Measurements from ENCODE around the gene LGALS9.
"Not testable (repeated sequence)": the region's sequence is repeated elsewhere in the genome, so short reads cannot be mapped to it uniquely, and the experiment has no call there.

Gene LGALS9

DNA sequence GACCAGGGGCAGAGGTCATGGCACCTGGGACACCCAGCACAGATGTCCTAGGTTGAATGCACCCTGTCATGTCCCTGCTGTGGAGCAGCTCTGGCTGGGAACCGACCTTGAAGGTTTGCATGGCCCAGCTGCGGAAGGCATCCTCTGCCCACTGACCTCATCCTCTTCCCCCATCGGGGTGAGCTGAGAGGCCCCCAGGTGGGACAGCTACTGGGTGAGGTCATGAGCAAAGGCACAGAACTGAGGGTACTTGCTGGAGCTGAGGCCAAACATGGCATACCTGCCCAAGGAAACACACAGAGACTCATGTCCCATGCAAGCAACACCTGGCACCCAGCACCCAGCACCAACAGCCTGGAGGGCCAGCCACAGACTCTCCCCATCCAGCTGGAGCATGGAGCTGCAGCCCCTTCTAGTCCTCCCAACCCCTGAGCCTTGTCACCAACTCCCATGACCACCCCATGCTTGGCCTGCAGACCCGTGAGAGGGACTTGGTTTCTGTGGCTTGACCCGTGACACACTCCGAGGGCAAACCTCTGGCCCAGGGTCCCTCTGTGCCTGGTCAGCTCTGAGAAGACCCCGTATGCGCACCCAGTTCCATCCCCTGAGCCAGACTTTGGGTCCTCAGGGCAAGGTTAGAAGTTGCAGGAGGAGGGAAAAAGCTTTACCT is 33.1 kb downstream of the LGALS9 start:
- FAIRE-seq (no peak), DNase-seq (ENCODE audit: insufficient read length, low spot score) (no peak)
- no peak for TF ChIP-seq POLR2A (IDR thresholded peaks at IDR 0.05; ENCODE audit: low read depth, low read length)

DNA sequence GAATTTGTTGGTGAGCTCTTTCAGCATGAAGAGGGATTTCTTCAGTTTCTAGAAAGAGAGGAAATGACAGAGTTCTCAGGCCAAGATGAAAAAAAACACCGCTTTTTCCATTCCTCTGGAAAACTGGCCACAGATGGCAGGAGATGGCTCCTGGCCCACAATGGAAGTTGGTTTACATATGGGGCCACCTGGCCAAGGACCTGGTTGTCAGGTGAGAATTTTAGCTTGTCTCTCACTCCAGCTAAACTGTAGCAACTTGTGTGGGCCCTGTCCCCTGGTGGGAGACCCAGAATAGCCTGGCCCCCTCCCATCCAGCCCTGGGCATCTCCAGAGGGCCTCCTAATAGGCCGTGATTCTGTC is 33.6 kb downstream of the LGALS9 start:
- no peak for FAIRE-seq
- no peak for DNase-seq (ENCODE audit: insufficient read length, low spot score)
- TF ChIP-seq POLR2A (IDR thresholded peaks at IDR 0.05; ENCODE audit: low read depth, low read length), result no peak

DNA sequence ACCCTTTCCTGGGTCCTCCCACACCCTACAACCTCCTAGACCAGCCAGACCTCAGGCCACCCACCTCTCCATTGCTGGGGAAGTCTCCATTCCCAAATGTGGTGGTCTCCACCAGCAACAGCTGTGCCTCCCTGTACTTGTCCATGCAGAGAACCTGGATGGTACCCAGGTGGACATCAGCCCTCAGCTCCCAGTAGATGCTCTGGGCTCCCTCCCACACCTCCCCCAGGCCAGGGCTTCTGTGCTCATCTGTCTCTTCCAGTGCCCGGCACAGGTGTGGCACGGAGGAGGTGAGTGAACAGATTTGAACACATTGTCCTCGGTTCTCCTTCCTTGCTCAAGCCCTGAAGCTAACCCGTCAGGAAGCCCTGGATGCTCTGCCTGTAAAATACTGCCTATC is 34.6 kb downstream of the LGALS9 start:
- TF ChIP-seq POLR2A (IDR thresholded peaks at IDR 0.05; ENCODE audit: low read depth, low read length), result no peak
- FAIRE-seq, result no peak
- no peak for DNase-seq (ENCODE audit: insufficient read length, low spot score)

DNA sequence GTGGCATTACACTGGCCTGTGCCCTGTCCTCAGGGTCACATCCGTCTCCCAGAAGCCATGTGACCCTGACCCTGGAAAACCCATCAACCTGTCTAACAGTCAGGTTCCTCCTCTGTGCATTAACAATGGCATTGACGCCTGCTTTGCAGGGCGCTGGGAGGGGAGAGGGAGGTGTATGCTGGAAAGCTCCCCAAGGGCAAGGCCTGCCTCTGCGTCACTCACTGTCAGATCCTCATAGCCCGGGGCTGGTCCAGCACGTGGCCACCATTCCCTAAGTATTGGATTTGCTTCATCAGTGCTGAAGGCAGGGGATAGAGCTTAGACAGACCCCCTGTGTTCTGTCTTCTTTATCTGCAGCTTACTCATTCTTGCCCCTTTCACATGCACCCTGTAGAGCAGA is 35.3 kb downstream of the LGALS9 start:
- not testable (repeated sequence) for FAIRE-seq; DNase-seq (ENCODE audit: insufficient read length, low spot score)

DNA sequence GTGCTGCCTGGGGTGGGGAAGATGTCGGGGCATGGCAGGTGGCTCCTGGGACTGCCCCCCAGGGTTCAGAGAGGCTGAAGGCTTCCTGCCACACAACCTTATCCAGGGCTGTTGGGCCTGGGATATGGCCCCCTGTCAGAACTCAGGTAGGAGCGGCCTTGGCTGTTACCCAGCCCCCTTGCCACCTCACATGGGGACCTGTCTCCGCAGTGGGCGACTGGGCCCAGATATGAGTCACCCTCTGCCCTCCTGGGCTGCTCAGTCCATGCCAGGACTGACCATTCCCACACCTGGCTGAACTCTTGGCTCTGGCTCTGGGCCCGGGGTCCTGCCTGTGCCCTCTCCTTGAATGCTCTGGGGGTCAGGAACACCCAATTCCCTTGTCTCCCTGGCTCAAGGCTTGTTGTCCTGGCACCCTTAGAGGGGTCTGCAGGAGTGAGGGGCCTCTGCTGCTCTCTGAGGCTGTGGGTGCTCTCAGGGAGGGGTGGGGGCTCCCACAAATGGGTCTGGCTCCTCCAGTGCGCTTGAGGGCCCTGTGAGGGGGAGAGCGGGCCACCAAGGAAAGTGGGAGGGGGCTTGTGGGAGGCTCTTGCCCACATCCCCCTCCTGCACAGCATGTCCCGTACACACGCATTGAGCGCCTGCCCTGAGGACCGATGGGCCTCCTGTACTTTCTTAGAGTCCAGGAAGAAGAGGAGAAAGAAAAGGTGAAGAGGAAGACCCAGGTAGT is 36.0 kb downstream of the LGALS9 start:
- FAIRE-seq (no peak), DNase-seq (ENCODE audit: insufficient read length, low spot score) (no peak)
- no peak for TF ChIP-seq POLR2A (IDR thresholded peaks at IDR 0.05; ENCODE audit: low read depth, low read length)

DNA sequence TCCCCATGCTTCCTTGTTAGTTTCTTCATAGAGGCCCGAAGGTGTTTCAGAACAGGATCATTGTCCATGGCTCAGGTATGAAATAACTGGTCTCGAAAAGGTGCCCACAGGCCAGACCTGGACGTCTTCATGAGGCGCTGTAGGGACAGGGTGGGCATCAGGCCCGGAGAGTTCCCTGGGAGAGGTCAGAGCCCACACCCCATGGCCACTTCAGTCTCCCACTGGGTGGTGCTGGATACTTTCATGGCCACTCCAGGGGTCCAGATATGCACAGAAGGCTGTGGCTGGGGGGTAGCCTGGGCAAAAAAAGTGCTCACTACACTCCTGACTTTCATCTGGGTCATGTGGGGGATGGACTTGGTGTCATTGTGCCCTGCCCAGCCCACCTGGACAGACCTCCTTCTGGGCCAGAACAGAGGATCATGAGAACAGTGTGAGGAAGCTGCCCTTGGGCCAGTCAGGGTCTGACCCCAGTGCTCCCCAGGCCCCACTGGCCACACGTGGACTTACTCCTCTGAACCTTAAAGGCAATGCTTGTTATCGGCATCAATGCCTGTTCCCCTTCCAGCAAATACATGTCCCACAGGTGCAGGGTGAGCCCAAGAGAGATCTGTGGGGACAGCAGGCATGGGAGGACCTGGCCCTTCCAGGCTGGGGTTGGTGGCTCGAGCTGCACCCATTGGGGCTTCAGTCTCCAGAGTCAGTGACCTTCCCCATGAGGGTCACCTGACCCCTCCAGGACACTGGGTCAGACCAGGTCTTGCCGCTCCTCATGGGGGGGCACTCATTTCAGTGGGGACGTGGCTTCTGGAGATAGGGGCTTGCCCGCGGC is 36.9 kb downstream of the LGALS9 start:
- FAIRE-seq (no peak), DNase-seq (ENCODE audit: insufficient read length, low spot score) (no peak)
- no peak for TF ChIP-seq POLR2A (IDR thresholded peaks at IDR 0.05; ENCODE audit: low read depth, low read length)

DNA sequence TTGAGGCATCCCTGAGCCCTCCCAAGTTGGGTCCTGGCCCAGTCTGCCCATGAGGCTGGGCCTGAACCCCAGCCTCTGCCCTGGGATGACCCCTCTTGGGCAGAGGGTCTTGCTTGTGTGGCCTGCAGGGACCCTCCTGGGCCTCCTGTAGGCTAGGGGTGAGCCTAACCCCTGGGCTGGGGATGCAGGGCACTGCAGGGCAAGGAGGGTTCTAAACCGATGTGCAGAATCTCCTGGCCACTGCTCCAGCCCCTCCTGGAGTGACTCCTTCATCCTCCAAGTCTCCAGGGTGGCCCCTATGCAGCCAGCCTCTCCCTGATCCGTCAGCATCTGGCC is 37.5 kb downstream of the LGALS9 start:
- DNase-seq (ENCODE audit: insufficient read length, low spot score), result no peak
- no peak for FAIRE-seq
- no peak for TF ChIP-seq POLR2A (IDR thresholded peaks at IDR 0.05; ENCODE audit: low read depth, low read length)

DNA sequence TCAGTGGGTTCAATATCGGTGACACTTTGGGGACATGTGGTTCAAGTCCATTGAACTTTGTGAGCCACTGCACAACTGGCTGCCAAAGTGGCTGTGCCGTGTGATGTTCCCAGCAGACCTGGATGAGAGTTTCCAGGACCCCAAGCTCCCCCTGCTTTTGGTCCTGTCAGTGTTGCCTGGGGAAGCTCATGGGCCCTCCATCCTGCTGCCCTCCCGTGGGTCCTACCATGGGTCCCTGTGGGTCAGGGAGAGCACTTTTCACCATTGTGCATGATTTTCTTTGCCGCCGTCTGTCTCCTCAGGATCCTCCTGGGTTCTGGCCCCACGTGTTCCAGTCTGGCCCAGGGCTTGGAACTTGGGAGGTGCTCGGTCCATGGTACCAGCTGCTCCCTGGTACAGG is 38.1 kb downstream of the LGALS9 start:
- TF ChIP-seq POLR2A (IDR thresholded peaks at IDR 0.05; ENCODE audit: low read depth, low read length), result no peak
- no peak for FAIRE-seq
- DNase-seq (ENCODE audit: insufficient read length, low spot score), result no peak

DNA sequence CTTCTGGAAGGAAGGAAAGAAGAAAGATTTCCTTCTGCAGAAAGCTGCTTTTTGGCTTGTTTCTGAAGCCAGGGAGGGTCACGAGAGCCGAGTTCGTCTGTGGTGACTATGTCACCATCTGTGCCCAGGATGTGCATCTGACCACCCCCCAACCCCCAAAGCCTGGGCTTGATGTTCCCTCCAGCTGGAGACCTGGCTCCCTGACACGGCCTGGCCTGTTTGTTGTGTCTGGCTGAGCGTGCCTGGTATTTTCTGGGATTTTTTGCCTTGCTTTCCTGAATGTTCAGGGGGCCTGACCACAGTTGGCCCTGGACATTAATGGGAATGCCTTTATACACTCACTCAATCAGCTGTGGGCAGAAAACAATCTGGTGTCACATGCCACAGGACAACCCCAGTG is 38.9 kb downstream of the LGALS9 start:
- DNase-seq (ENCODE audit: insufficient read length, low spot score) (no peak), FAIRE-seq (no peak)
- no peak for TF ChIP-seq POLR2A (IDR thresholded peaks at IDR 0.05; ENCODE audit: low read depth, low read length)

DNA sequence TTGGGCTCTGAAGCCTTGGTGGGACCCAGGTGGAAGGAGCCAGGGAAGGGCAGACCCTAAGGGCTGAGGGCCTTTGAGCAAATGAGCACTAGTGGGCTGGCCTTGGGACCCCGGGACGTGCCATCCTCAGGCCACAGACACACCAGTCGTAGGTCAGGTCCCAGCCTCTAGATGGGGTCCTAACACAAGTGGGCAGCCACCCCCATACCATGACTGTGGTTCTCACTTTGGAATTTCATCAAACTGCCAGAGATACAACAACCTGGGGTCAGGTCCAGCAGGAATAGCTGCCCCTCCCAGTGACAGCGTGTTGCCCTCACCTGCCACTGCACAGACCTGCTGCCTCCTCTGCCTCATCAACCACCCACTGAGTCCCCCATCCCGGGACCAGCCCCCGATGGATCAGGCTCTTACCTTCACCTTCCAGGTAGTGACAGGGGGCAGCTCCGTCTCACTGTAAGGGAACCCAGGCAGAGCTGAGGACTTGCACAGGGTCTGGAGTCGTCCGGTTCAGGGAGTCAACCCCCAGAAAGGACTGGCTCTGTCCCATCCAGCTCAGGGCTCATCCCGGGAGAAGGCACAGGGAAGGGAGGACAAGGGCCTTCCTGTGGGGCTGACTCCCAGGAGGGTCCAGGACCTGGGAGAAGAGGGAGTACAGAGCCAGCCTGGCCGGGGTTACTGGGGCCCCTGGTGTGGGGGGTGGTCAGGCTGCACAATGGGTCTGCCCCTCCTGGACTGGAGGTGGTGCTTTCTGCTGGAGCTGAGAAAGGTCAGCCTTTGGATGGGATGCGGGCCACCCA is 40.0 kb downstream of the LGALS9 start:
- no peak for TF ChIP-seq POLR2A (IDR thresholded peaks at IDR 0.05; ENCODE audit: low read depth, low read length)
- no peak for DNase-seq (ENCODE audit: insufficient read length, low spot score)
- no peak for FAIRE-seq

DNA sequence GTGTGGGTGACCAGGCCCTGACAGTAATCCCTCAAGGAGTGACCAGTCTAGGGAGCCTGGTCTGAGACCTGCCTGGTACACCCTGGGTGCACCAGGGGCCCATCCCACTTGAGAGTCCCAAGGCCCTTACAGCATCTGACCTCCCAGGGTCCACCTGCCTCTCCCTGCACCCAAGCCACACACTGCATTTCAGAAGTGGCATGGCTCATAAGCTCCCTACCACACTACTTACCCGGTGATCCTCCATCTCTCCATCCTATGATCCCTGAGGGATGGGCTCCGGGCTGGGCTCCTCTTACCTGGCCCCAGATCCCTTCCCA is 40.6 kb downstream of the LGALS9 start:
- FAIRE-seq (no peak), DNase-seq (ENCODE audit: insufficient read length, low spot score) (no peak)
- TF ChIP-seq POLR2A (IDR thresholded peaks at IDR 0.05; ENCODE audit: low read depth, low read length), result no peak

DNA sequence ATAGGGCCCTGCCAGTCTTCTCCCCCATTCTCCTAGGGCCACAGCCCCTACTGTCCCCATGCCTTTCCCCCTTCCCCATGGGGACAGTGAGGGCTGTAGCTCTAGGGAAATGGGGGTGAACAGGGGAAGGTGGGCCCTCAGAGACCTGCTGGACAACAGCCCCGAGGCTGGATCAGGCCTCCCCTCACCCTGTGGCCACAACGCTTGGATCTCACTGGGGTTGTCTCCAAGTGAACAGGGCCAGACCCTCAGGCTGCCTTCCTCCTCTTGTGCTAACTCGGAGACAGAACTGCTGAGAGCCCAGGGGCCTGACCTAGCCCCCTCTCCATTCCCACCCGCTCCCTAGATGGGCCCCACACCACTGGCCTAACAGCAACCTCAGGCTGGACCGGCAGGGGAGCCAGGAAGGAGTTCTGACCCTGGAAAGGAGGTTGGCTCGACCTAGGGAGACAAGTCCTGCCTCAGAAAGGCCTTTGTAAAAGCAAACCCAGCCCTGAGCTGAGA is 41.0 kb downstream of the LGALS9 start:
- not testable (repeated sequence) for DNase-seq (ENCODE audit: insufficient read length, low spot score); FAIRE-seq

DNA sequence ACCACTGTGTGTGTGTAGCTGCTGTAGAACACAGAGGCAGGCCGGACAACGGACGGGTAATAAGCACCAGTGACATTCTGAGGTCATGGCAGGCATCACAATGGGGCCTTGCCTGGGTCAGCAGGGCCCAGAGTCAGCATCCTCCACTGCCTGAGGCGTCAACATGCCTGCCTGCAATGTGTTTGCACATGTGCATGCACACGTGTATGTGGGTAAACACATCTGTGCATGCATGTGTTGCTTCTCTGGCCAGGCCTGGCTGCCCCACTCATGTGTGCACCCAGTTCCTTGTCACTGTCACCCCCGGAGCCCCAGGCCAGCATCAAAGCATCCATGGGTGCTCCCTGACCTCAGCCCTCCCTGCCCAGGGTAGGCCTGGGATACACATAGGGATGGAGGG is 43.3 kb downstream of the LGALS9 start:
- DNase-seq (ENCODE audit: insufficient read length, low spot score), result no peak
- TF ChIP-seq POLR2A (IDR thresholded peaks at IDR 0.05; ENCODE audit: low read depth, low read length), result no peak
- no peak for FAIRE-seq

DNA sequence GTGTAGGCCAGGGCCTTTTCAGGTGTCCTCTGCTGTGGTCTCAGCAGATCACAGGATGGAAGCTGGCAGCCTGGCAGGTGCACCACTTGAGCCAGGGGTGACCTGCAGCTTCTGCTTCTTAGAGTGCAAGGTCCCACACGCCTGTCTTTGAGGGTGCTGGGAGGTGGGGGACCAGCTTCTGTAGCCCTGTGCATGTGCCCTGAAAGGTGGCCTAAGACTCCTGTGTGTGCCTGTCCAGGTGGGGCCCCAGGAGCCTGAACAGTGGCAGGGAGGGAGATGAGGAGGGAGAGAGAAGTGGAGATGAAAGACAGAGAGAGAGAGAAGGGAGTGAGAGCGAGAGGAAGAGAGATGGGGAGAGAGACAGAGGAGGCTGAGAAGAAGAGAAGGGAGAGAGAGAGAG is 46.2 kb downstream of the LGALS9 start:
- TF ChIP-seq POLR2A (IDR thresholded peaks at IDR 0.05; ENCODE audit: low read depth, low read length), result no peak
- no peak for DNase-seq (ENCODE audit: insufficient read length, low spot score)
- no peak for FAIRE-seq

DNA sequence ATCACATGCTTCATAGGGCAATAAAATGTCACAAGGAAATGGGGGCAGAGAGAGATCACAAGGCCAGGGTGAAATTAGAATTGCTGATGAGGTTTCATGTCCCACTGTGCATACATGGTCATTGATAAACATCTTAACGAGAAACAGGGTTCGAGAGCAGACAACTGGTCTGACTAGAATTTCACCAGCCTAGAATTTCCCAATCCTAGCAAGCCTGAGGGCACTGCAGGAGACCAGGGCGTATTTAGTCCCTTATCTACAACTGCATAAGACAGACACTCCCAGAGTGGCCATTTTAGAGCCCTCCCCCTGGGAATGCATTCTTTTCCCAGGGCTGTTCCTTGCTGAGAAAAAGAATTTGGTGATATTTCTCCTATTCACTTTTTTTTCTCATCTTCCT is 55.3 kb downstream of the LGALS9 start:
- FAIRE-seq; DNase-seq (ENCODE audit: insufficient read length, low spot score): not testable (repeated sequence)
